Lung (tissue), 12 donors: Measurements from ENCODE around the gene KIAA0825. TPM values are rescaled to one million over a fixed set of nuclear protein-coding genes. Genes with fewer than 3 reads are reported as not detected.

Experiments
- ATAC-seq: fragments of 200-7000 bp; cut with Tn5 transposase; one replicate; pipeline ENCODE4 v1.9.1; 2020; ENCODE audit warnings: moderate number of reproducible peaks; ENCODE audit not compliant: insufficient read depth, low FRiP score
- DNase-seq, 3 donors: peaks; one replicate each; pipeline ENCODE4 v3.0.0-alpha.2; 2013 to 2017
- H3K27ac ChIP-seq, 2 donors: one replicate each; pipeline ENCODE4 v1.5.1; 2013; ENCODE audit warnings: mild to moderate bottlenecking in 2 of 2, moderate library complexity in 2 of 2, control low read depth in 1 of 2, inconsistent platforms in 1 of 2, low read depth in 1 of 2, low read length in 1 of 2
- H3K27me3 ChIP-seq, 3 donors: one replicate each; pipeline ENCODE4 v1.5.1; 2013; ENCODE audit warnings: low read length in 2 of 3; ENCODE audit not compliant: control insufficient read depth in 3 of 3, insufficient read depth in 3 of 3
- H3K36me3 ChIP-seq, 4 donors: one replicate each; pipeline ENCODE4 v1.5.1; 2013; ENCODE audit warnings: low read length in 4 of 4, mild to moderate bottlenecking in 1 of 4, moderate library complexity in 1 of 4; ENCODE audit not compliant: control insufficient read depth in 4 of 4, insufficient read depth in 4 of 4
- H3K4me1 ChIP-seq, 5 donors: one replicate each; pipeline ENCODE4 v1.5.1; 2013; ENCODE audit warnings: low read length in 5 of 5, mild to moderate bottlenecking in 2 of 5, moderate library complexity in 1 of 5; ENCODE audit not compliant: control insufficient read depth in 5 of 5, insufficient read depth in 5 of 5
- H3K4me3 ChIP-seq: one replicate; pipeline ENCODE4 v1.5.1; 2013; ENCODE audit warnings: mild to moderate bottlenecking, control low read depth, moderate library complexity
- H3K9ac ChIP-seq, 2 donors: one replicate each; pipeline ENCODE4 v1.5.1; 2013; ENCODE audit warnings: low read length in 2 of 2, control low read depth in 1 of 2; ENCODE audit not compliant: insufficient read depth in 1 of 2
- H3K9me3 ChIP-seq, 4 donors: one replicate each; pipeline ENCODE4 v1.5.1; 2013; ENCODE audit warnings: low read length in 3 of 4, mild to moderate bottlenecking in 1 of 4, moderate library complexity in 1 of 4; ENCODE audit not compliant: control insufficient read depth in 4 of 4, insufficient read depth in 3 of 4
- CTCF ChIP-seq: IDR thresholded peaks from 2 replicates; pipeline ENCODE4 v1.5.1; 2012; ENCODE audit warnings: mild to moderate bottlenecking; ENCODE audit errors: control extremely low read depth, extremely low read depth
- WGBS, 2 donors: extraction: QIAGEN DNeasy Blood & Tissue Kit; methylation state at CpG; one replicate each; pipeline ENCODE4 v1.1.7; 2013; 5-methylcytosine and 5-hydroxymethylcytosine counted together
- polyA plus RNA-seq, 2 donors: library from polyadenylated mRNA; stranded (reverse); fragments of 200-250 nt; gene quantifications; one replicate each; pipeline ENCODE4 v1.2.1, GENCODE V29; 2013
- total RNA-seq, 2 donors: library from RNA; depleted of rRNA in 1 of 2; stranded (reverse); fragments of >200 nt in 1 of 2; gene quantifications; one replicate each; pipeline ENCODE4 v1.2.1, GENCODE V29; 2014 to 2021
- donor health status: control.
- donor health status: control.
- donor health status: Bipolar disorder and iron deficiency.
- donor health status: healthy.
- donor health status: DM: yes; HTN: yes; CAD: no.

The KIAA0825 gene
- total and polyA plus RNA-seq, 4 donors = 0.79 to 20.2 (median 3.6) TPM

GRCh38 chr5:94498199-94498598 lies 120.2 kb downstream of the KIAA0825 start:
- Histone ChIP-seq H3K4me1 (no peaks in the 10 kb centered on the region), H3K9me3 (no peaks in the 10 kb centered on the region), H3K27ac (no peak overlapping the region), H3K9ac (no peak overlapping the region), H3K27me3 (no peaks in the 10 kb centered on the region), H3K36me3 (no peaks in the 10 kb centered on the region), H3K4me3 (no peak overlapping the region)
- ATAC-seq (no peak), DNase-seq (no peak)
- TF ChIP-seq CTCF = no peak

- Histone ChIP-seq H3K36me3 (no peaks in the 10 kb centered on the region), H3K4me3 (no peak overlapping the region), H3K4me1 (peaks cover 0 to 15% (median 0%) of the 10 kb centered on the region in 5 donors), H3K9ac (no peak overlapping the region), H3K27me3 (no peaks in the 10 kb centered on the region), H3K9me3 (no peaks in the 10 kb centered on the region), H3K27ac (no peak overlapping the region)
- DNase-seq (no peak), ATAC-seq (no peak)
- WGBS, 2 donors = 45 to 66% methylated on average over 3 of the region's 3 CpGs
- no peak for TF ChIP-seq CTCF
Measured at GRCh38 chr5:94485067-94485466, 133.3 kb downstream of the KIAA0825 start.

GRCh38 chr5:94481059-94481458 lies 137.3 kb downstream of the KIAA0825 start:
- H3K27me3 ChIP-seq = no peaks in the 10 kb centered on the region
- H3K4me3 ChIP-seq = no peak overlapping the region
- TF ChIP-seq CTCF = no peak
- no peaks in the 10 kb centered on the region for H3K9me3 ChIP-seq
- WGBS, 2 donors = 89 to 96% methylated on average over 2 of the region's 2 CpGs
- peaks cover 0 to 17% (median 4%) of the 10 kb centered on the region in 5 donors for H3K4me1 ChIP-seq
- peak in 2 of 3 donors; percentile 14 to 34 for DNase-seq
- H3K27ac ChIP-seq = no peak overlapping the region
- H3K9ac ChIP-seq = no peak overlapping the region
- peaks cover 0 to 3% (median 0%) of the 10 kb centered on the region in 4 donors for H3K36me3 ChIP-seq
- ATAC-seq = no peak

GRCh38 chr5:94480486-94480885 lies 137.9 kb downstream of the KIAA0825 start:
- no peak for TF ChIP-seq CTCF
- Histone ChIP-seq H3K36me3 (peaks cover 0 to 3% (median 0%) of the 10 kb centered on the region in 4 donors), H3K4me1 (peaks cover 0 to 17% (median 4%) of the 10 kb centered on the region in 5 donors), H3K9me3 (no peaks in the 10 kb centered on the region), H3K27ac (no peak overlapping the region), H3K27me3 (no peaks in the 10 kb centered on the region), H3K4me3 (no peak overlapping the region), H3K9ac (no peak overlapping the region)
- peak in 2 of 3 donors; percentile 73 to 74 for DNase-seq
- 92 to 93% methylated on average over 1 of the region's 1 CpG for WGBS, 2 donors
- ATAC-seq = no peak
